ENCODE data around the gene PIH1D1.

PIH1D1 gene

DNA sequence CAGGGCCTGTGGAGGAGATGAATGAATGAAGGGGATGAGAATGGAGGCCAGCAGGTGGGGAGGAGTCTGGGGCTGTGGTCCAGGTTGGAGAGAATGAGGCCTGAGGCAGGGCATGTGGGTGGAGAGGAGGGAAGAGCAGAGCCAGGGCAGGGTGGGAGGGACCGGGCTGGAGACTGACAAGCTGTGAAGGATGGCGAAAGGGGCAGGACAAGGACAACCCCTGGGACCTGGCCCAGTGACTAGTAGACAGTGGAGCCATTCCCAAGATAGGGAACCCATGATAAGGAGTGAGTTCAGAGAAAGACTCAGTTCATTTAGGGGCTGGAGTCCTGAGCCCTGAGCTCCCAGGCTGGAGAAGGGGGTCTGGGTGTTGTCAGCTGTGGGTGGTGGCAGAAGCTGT lies 31.4 kb downstream of the PIH1D1 start:
- no peak for DNase-seq (ENCODE audit: low read depth in 3 of 3)

DNA sequence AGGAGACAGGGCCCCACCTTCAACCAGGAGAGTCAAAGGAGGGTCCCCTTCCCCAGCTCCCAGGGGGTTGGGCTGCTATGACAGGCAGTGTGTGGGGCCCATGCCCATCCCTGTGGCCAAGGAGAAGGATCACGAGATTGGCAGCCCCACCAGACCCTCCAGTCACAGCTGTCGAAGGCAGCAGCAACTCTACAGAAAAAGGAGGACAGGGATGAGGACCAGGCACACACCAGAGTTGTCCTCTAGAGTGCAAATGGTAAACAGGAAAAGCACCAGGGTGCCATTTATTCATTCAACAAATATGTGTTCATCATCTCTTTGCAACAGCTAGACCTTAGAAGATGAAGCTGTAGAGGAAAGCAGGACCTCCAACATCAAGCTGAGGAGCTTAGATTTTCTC lies 32.4 kb downstream of the PIH1D1 start:
- DNase-seq (ENCODE audit: low read depth in 3 of 3) = no peak

DNA sequence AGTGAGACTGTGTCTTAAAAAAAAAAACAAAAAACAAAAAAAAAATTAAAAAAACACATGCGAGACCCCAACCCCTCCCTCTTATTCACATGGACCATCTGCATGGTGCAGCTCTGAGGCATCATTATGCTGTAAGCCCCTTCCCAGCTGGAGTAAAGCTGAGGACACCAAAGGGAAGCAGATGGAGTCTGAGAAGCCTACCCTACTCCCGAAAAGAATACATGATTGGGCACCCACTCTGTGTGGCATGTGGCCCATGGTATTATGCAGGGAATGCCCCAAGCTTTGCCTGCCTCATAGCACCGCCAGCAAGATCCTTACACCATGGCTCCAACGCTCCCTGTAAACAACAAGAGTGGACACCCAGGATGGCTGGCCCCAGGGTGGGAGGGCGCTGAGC lies 33.1 kb downstream of the PIH1D1 start:
- DNase-seq (ENCODE audit: low read depth in 3 of 3) = no peak

DNA sequence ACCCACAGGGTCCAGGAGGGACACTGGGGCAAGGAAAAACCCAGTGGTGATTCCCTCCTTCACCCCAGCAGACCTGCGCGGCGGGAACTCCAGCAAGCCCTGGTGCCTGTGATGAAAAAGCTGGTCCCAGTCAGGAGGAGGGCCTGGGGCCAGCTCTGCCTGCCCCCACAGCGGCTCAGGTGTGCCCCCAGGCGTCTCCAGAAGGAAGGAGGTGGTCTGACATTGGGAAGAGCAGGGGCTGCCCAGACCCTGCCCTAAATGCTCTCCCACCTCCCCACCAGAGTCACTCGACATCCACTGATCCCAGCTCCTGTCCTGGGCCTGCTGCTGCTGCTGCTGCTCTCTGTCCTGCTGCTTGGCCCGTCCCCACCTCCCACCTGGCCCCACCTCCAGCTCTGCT lies 34.5 kb downstream of the PIH1D1 start:
- no peak for DNase-seq (ENCODE audit: low read depth in 3 of 3)

DNA sequence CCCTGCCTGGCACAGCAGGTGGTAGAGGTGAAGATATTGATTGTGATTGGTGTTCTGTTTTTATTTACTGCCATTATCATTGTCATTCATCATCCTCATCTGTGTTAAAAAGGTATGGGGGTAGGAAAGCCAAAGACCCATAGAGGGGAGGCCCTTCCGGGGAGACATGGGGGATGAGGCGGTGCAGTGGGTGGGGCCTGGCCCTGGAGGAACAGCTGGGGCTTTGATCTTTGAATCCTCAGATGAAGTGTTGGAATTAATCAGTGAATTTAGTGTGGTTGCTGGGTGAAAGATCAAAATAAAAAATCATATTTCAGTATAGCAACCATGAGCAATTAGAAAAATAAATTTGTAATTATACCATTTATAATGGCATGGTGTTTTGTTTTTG lies 35.8 kb downstream of the PIH1D1 start:
- DNase-seq (ENCODE audit: low read depth in 3 of 3) = no peak

DNA sequence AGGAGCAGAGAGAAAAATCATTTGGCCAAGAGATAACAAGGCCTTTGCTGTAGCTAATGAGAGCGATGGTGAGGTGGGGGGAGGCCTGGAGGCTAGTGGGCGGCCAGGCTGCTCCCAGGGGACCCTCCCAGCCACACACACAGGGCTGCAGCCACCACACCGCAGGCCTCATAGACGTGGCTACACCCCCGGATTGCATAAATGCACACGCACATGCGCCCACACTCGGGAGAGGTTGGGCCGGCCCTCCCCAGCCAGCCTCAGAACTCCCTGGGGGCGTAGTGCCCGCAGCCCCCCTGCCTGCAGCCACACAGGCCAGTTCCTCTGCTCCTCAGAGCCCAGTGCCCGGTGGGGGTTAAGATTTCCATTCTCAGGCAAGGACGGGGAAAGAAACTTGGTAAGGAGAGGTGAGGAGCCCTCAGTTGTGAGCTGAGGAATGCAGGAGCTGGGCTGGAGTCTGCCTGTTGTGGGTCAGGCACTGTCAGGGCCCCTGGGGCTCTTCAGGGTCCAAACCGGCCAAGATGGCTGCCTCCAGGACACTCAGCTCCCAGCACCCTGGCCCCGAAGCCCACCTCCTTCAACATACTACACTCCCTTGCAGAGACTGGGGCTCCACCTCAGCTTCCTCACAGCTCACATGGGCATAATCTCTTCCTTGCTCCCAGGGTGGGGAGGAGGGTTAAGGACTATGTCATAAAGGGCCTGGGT lies 36.4 kb downstream of the PIH1D1 start:
- DNase-seq (ENCODE audit: low read depth in 3 of 3) = no peak

DNA sequence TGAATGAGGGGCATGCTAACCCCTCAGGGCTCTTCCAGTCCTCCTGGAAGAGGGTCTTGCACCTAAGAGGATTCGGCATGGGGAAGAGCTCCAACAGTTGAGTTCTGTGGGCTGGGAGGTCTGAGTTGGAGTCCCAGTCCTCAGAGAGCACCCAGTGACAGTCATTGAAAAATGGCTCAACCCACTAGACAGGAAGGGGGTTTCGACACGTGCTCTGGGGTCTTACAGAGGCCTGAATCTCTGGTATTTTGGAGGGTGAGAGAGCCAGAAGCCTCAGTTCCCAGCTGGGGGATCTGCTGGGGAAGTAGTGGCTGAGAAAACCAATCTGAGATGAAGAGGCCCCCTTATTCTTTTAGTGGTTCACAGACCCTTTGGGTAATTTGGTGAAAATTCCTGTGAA lies 37.4 kb downstream of the PIH1D1 start:
- no peak for DNase-seq (ENCODE audit: low read depth in 3 of 3)

DNA sequence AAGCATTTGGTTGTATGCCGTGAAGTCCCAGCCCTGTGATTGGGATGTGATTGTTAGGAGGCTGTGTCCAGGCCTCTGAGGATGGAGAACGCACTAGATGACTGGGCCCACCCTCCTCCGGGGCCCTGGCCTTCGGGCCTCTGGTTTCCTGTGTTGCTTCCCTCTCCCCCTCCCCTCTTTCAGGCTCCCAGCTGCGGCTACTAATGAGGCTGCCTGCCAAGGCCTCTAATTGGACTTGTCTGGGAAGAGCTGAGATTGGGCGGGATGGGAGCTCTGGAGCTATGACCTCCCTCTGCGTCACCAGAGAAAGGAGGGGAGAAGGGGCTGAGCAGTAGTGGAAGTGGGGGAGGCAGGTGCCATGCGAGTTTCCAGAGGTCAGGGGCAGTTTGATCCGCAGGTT lies 38.3 kb downstream of the PIH1D1 start:
- no peak for DNase-seq (ENCODE audit: low read depth in 3 of 3)

DNA sequence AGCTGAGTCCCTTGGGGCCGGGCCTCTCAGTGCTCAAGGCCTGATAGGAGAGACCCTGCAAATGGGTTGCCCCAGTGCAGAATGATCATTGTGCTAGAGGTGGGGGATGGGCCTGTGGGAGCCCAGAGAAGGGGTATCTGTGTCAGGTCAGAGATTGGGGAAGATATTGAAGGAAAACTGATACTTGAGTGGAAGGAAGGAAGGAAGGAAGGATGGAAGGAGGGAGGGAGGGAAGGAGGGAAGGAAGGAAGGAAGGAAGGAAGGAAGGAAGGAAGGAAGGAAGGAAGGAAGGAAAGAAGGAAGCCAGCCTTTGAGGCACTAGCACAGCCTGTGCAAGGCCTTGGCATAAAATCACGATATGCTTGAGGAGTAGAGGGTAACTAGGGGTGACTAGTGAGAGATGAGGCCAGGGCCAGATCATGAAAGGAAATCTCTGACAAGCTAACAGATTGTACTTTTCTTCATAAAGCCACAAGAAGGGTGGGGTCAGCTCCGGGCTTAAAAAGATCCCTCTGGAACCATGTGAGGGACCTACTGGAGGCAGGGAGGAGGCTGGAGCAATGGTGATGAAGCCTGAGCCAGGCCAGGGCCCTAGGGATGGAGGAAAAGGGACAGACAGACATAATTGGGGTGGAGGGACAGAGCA lies 39.8 kb downstream of the PIH1D1 start:
- no peak for DNase-seq (ENCODE audit: low read depth in 3 of 3)

DNA sequence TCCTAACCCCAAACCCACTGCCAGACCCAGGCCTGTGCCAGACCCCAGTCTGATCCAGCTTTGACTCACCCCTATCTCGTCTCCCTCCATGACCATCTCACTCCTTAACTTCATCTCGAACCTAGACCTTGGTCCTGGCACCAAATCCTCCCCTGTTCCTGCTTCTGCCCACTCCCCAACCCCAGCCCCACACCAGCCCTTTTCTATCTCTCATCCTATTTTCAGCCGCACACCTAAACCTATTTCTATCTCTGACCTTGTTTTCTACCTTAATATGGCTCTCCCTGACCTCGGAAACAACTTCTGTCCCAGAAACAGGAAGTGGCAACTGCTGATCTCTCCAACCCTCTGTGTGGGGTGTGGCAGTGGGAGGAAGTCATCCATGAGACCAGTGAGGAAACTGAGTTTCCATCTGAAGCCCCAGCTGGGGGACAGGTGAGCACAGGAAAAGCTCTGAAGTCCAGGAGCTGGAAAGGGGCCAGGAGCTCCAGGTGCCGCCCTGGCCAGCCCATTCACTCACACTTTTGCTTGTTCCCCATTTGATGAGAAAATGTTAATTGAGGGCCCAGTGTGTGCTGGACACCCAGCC lies 42.1 kb downstream of the PIH1D1 start:
- no peak for DNase-seq (ENCODE audit: low read depth in 3 of 3)

DNA sequence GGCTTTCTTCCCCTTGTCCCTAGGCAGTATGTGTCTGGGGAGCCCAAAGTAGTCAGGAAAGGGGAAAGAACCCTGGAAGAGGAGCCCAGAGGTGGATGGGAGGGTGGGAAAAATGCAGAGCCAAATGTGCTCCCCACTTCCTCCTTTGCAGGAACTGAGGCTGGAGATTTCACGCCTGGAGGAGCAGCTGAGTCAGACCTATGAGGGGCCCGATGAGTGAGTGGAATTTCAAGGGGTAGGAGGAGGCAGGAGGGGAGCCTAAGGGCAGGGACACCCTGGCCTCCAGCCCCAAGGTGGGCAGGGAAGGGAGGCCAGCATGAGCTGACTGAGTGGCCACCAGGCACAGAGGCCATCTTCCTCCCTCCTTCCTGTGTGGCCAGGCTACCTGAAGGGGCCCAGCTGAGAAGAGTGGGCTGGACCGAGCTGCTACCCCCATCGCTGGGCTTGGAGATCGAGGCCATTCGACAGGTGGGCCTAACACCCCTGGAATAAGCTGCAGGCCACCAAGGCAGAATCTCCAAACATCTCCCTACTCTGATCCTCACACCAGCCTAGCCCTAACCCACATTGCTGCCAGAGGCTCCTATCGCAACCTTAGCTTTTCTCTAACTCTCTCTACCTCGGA lies 42.7 kb downstream of the PIH1D1 start:
- no peak for DNase-seq (ENCODE audit: low read depth in 3 of 3)

DNA sequence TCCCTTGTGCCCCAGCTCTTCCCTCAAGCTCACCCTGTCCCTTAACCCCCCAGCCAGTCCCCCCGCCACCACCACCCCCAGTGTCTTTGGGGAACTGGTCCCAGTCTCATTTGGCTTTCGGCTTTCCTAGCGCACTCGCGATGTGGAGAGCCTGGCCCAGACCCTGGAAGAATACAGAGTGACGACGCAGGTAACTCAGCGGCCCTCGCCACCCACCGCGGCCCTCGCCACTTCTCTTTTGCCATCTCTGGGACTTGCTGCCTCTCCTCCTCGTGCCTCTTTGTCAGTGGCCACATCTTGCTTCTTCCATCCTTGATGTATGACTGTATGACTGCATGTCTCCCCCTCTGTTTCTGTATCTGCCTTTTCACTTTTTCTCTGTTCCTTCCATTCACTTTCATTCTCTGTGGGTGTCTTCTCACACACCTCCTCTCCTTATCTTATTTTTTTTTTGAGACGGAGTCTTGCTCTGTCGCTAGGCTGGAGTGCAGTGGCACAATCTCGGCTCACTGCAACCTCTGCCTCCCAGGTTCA lies 44.1 kb downstream of the PIH1D1 start:
- DNase-seq (ENCODE audit: low read depth in 3 of 3) = no peak

DNA sequence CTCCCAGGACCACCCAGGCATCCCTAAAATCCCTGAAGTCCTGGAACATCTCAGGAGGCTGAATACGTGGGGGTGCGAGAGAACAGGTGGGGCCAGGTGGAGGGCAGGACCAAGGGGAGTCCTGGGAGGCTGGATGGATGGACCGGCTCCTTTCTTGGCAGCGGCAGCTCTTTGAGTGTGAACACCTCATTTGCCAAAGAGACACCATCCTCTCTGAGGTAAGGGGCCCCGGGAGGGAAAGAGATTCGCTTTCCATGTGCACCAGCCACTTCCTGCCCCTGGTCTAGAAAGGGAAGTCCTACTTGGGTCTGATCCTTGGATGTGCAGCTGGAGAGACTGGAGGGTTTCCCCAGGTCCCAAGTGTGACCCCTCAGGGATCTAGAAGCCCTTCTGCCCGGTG lies 44.5 kb downstream of the PIH1D1 start:
- no peak for DNase-seq (ENCODE audit: low read depth in 3 of 3)

DNA sequence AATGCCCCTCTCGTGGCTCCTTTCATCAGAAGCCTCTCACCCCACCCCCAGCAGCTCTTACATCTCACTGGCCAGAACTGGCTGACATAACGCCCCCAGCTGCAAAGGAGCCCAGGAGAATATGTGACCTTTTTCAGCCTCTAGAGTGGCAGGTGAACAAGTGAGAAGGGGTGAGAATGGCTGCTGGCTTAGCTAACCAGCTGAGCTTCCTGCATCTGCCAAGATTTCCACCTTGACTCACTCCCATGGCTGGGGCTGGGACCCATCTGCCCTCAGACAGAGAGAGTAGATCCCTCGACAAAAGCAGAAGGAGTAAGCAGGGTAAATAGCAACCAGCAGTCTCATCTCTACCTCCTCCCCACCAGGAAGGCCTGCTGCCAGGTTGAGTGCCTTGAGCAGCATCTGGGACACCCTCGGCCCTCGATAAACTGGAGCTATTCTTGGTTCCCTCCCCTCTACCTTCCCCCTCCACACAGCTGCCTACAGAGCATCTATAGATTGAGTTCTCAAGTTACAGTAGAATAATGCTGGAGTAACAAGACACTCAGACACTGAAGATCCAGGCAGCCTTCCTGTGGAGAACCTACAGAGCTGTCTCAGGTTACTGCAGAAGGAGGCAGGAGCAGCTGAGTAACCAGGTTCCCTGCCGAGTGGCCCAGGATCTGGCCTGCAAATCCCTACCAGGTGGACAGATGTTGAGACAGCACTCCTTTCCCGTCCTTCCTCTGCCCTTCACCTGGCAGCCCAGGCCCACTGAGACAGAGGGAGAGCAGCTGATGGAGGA lies 48.0 kb downstream of the PIH1D1 start:
- DNase-seq (ENCODE audit: low read depth in 3 of 3) = no peak

DNA sequence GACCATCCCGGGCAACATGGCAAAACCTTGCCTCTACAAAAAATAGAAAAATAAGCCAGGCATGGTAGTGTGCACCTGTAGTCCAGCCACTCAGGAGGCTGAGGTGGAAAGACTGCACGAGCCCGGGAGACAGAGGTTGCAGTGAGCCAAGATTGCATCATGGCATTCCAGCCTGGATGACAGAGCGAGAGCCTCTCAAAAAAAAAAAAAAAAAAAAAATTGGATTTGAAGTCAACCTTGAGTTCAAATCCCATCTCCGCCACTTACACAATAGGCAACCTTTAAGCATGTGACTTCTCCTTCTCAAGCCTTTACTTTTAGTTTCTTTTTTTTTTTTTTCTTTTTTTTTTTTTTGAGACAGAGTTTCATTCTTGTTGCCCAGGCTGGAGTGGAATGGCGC lies 51.6 kb downstream of the PIH1D1 start:
- no peak for DNase-seq (ENCODE audit: low read depth in 3 of 3)

DNA sequence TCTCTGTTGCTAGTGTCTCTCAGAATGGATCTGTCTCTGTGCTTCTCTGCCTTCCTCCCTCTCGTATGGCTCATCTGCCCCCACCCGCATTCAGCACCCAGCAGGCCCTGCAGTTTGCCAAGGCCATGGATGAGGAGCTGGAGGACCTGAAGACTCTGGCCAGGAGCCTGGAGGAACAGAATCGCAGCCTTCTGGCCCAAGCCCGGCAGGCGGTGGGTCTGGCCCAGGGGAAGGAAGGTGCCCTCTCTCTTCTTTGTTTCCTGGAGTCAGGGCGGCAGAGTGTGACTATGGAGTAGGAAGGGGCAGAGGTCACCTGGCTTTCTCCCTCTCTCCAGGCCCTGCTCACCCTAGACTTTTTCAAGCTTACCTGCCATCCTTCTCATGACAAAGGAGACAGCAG lies 52.7 kb downstream of the PIH1D1 start:
- DNase-seq (ENCODE audit: low read depth in 3 of 3) = no peak

DNA sequence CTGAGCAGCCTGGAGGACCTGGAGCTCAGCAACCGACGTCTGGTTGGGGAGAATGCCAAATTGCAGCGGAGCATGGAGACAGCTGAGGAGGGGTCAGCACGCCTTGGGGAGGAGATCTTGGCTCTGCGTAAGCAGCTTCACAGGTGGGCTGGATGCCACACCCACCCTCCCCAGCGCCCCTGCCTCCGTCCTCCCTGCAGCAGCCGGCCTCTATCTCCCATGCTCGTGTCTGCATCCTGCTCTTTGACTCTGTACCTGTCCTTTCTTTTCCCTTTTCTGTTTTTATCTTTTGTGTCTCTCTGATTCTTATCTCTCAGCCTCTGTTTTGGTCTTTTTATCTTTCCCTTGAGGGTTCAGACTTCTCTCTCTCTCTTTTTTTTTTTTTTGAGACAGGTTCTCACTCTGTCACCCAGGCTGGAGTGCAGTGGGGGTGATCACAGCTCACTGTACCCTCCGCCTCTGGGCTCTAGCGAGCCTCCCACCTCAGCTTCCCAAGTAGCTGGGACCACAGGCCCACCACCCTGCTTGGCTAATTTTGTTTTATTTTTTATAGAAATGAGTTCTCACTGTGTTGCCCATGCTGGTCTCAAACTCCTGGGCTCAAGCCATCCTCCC lies 53.5 kb downstream of the PIH1D1 start:
- no peak for DNase-seq (ENCODE audit: low read depth in 3 of 3)

DNA sequence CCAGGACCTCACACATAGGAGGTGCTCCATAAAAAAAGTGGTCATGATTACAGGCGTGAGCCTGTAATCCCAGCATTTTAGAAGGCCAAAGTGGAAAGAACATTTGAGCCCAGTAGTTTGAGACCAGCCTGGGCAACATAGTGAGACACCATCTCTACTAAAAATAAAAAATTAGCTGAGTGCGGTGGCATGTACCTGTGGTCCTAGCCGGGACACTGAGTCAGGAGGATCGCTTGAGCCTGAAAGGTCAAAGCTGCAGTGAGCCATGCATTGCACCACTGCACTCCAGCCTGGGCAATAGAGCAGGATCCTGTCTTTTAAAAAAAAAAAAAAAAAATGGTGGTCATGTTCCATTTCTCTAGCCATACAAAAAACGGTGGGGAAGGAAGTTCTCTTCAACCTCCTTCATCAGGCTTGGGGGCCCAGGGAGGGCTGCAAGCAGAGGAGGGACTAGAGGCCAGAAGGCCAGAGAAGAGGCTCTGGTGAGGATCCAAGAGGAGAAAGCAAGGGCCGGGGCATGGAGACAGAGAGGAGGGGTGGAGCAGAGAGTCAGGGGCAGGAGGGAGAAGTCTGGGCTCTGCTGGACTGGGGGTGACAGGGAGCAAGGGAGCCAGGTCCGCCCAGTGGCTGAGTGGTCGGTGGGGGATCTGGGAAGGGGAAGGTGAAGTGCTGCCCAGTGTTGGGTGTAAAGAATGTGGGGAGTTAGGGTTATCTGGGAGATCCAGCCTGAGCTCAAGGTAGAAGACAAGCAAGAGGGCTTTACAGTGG lies 54.7 kb downstream of the PIH1D1 start:
- DNase-seq (ENCODE audit: low read depth in 3 of 3) = no peak
